ENCODE results near the gene CCDC71L.
A peak's percentile ranks its signal among the peaks of the same experiment; 100 is the strongest.
"Not testable (repeated sequence)": the region's sequence is repeated elsewhere in the genome, so short reads cannot be mapped to it uniquely, and the experiment has no call there.

Gene CCDC71L

DNA sequence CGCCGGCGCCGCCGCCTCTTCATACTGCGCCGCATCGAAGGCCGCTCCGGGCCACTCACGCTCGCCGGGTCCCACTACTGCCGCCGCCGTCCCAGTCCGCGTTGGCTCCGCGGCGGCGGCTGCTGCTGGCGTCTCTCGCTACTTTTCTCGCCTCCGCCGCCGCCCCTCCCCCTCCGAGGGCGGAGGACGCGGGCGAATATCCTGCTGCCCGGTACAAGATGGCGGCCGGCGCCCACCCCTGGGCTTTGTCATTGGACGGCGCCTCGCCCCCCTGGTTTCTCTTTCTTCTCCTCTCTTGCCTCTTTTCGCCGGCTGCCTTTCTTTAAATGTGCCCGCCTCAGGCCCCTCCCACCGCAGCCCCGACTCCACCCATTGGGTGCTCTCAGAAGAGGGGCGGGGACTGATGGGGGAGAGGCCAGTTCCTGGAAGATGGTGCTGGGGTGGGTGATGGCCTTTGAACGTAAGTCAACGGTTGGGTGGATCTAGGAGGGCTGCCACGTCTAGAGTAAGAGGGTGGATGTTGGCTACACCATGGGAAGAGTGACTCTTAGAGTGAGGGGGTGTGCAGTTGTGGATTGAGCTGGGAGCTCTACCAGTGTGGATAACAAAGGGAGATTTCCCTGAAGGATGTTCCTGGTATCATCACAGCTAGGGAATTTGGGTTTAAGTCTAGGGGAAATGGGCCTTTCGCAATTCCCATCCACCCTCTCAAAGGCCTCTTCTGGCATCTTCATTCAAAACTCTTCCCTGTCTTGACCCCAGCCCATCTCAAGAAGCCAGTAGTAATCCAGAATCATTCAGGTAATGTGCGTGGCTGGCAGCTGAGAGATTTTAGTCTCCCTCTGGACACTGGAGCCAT lies at the start of gene CCDC71L:
TSS of gene CCDC71L (minus strand) at position 297 of the 859 bp plus-strand sequence. CDS start at position 35, 262 bp downstream.
- DNase-seq, result peak; percentile 93

GRCh38 chr7:106709604-106710003 lies 48.6 kb upstream of the CCDC71L start:
- DNase-seq, result not testable (repeated sequence)

- no peak for DNase-seq
These were observed 43.3 kb upstream of the CCDC71L start for GRCh38 chr7:106704000-106704840.

DNA sequence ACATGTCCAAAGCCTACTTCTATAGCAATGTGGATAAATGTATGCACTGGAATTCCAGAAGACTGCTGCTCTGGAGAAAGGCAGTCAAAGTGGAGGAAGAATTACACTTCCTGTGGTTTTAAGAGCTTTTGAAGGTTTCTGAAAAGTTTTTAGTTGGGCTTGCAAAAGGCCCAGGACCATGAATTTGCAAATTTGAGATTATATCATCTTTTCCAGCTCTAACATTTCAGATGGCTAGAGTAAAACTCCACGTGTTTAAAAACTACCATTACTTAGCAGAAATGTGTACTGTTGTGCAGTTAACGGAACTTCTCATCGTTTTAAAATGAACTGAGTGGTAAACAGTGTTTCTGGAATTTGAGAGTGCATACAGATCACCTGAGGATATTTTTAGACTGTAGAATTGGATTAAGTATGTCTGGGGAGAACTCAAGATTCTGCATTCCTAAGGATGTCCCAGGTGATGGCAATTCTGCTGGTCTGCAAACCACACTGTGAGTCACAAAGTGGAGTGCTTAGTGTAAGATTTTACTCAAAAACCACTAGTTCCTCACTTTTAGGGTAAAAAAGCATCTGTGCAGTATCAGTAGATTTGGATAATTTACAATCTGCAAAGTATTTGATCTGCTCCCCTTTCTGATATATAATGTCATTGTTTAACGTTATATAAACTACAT lies 32.9 kb upstream of the CCDC71L start:
- DNase-seq, result no peak

DNA sequence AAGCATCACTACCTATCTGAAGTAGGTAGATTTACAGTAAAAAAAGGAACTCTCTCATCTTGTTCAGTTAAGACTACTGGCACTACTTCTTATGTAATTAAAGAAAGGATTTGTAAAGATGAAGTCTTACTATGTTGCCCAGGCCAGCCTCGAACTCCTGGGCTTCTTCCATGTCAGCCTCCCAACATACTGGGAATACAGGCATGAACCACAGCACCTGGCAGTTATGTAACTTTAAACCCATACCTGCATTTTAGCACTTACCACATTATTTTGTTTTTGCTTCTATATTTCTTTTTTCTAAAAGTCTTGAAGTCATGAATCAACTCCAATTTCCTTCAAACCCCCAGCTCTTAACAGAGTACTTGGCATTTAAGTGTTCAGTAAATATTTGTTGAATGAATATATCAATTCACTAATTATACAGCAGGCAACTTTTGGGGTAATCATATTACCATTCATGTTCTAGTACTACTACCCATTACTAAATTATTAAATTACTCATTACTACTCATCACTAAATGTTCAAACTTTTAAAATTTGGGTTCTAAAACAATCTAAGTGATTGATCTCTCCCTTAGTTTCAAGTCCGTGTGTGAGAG lies 31.6 kb upstream of the CCDC71L start:
- peak; percentile 3 for DNase-seq

GRCh38 chr7:106688161-106688560 lies 27.2 kb upstream of the CCDC71L start:
- not testable (repeated sequence) for DNase-seq

GRCh38 chr7:106683941-106684340 lies 23.0 kb upstream of the CCDC71L start:
- no peak for DNase-seq

DNA sequence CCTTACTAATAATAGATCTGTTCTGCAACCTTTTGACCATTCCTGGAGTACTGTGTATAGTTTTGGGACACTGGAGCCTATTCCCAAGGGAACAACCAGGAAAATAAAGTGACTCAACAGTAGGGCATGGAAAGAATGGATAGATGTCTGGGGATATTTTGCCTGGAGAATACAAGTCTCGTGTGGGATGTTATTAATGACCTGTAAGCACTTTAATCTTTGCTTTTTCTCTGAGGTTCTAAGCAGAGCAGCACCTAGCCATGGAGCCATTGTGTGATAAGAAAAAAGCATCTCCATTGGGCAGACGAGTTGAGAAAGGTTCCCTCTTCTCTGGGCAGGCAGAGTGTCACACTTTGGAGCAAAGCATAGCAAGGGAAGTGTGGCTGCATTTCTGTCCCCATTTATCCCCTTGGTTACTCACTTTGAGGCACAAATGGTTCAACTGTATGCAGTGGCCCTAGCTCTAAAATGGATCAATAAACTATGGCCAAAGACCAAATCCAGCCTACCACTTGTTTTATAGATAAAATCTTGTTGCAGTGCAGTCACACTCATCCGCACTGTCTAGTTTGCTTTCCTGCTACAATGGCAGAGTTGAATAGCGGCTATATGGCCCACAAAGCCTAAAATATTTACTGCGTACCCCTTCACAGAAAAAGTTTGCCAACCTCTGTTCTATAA lies 21.0 kb upstream of the CCDC71L start:
- DNase-seq, result no peak

DNA sequence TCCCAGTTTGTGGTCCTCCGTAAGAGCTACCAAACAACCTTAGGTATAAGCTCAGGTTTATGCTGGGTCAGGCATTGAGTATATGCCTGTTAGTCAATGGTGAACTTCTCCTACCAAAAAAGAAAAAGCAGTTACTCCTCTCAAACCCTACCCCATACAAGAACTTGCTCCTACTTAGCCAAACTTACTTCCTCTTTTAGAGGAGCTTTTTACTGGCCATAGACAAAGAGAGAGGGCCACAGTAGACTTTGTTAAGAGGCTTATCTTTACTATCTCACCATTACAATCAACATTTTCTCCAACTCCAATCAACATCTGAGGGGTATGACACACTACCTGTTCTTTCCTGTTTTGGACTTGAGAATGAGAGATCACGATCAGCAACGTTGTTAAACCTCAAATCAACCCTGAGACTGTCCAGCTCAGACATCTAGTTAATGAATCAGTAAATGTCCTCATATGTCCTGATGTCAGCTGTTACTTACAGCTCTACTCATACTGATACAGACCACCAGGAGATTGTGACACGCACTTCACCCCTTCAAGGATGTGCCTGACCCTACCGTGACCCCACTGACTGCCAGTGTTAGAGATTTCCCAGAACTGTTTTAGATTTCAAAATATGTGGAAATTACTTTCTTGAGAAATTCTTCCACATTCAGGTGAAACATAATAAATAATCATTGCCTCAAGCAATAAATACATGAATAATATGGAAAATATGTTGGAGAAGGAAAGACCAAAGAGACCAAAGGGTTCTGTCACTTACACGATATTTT lies 18.4 kb upstream of the CCDC71L start:
- no peak for DNase-seq

DNA sequence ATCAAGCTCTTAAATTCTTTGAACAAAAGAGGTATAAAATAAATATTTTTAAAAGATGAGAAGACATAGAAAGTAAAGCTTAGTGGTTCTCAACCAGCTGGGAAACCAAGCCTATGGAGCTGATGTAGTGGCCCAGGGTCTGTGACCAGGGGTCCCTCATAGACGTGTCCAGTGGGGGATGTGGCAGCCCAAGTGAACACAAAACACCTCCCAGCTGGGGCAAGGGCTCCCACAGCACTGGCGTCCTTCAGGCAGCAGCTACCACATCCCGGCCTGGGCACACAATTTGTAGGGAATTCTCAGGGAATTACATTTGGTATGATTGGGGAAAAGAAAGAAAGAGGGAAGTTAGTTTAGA lies 17.8 kb upstream of the CCDC71L start:
- DNase-seq, result no peak

GRCh38 chr7:106676506-106676905 lies 15.5 kb upstream of the CCDC71L start:
- DNase-seq, result not testable (repeated sequence)

DNA sequence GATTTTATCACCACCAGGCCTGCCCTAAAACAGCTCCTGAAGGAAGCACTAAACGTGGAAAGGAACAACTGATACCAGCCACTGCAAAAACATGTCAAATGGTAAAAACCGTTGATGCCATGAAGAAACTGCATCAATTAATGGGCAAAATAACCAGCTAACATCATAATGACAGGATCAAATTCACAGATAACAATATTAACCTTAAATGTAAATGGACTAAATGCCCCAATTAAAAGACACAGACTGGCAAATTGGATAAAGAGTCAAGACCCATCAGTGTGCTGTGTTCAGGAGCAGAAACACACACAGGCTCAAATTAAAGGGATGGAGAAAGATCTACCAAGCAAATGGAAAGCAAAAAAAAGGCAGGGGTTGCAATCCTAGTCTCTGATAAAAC lies 12.7 kb upstream of the CCDC71L start:
- DNase-seq, result not testable (repeated sequence)

DNA sequence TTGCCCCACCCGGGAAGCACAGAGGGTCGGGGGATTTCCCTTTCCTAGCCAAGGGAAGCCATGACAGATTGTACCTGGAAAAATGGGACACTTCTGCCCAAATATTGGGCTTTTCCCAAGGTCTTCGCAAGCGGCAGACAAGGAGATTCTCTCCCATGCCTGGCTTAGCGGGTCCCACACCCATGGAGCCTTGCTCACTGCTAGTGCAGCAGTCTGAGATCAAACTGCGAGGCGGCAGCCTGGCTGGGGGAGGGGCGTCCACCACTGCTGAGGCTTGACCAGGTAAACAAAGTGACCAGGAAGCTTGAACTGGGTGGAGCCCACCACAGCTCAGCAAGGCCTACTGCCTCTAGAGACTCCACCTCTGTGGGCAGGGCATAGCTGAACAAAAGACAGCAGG lies 11.0 kb upstream of the CCDC71L start:
- DNase-seq, result not testable (repeated sequence)

GRCh38 chr7:106671160-106671559 lies 10.2 kb upstream of the CCDC71L start:
- no peak for DNase-seq

DNA sequence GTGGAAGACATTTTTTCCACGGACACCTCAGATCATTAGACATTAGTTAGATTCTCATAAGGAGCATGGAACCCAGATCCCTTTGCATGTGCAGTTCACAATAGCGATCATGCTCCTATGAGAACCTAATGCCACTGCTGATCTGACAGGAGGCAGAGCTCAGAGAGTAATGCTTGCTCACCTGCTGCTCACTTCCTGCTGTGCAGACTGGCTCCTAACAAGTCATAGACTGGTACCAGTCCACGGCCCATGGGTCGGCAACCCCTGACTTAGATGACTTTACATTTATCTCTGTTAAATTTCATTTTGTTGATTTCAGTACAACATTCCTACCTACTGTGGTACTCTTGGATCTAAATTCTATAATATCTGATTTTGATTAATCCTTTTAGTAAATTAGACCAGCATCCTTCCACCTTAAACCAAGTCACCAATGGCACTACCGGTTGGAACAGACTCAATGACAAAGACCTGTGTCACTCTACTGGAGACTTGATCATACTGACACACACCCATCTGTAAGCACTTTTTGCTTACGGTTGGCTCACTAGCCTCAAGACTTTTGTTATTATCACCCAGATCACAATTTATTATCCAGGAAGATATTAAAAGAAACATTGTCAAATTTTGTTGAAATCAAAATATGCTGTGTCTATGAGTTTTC lies 8.0 kb upstream of the CCDC71L start:
- peak; percentile 47 for DNase-seq

DNA sequence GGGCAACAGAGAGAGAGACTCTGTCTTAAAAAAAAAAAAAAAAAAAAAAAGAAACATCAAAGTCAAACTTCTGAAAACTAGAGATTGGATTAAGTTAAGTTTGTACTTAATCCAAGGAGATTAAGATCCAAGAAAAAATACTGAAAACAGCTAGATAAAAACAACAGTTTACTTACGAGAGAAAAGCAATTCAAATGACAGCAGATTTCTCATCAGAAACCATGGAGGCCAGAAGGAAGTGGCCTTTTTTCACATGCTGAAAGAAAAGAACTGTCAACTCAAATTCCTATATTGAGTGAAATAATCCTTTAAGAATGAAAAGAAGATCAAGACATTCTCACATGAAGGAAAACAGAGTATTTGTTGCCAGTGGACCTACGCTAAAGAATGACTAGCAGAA lies 5.4 kb upstream of the CCDC71L start:
- no peak for DNase-seq

DNA sequence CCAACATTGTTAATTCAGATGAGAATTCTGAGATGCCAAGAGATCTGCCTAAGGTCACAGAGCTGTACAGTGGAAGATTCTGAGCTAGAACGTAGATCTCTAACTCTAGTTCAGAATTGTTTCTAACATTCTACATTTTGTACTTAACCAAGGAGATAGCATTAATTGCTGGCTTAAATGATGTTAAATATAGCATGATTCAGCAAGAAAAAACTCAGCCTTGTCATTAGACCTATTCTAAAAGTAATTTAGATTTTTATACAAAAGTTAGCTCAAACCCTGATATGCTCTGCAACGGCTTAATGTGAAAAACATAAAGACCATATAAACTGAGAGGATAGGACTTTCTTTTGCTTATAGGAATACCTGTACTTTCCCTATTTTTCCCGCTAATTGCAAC lies 3.4 kb upstream of the CCDC71L start:
- no peak for DNase-seq

GRCh38 chr7:106659963-106660861 lies 746 bp downstream of the CCDC71L start:
- peak; percentile 59 for DNase-seq

- DNase-seq, result no peak
These were observed 1.6 kb downstream of the CCDC71L start for GRCh38 chr7:106659166-106659962.

Data from NCI-H774 (cell line).